Esophagus mucosa (tissue), 1 donor: ENCODE measurements around the gene SPINK13. TPM values are rescaled to one million over a fixed set of nuclear protein-coding genes. Genes with fewer than 3 reads are reported as not detected.
A peak's percentile ranks its signal among the peaks of the same experiment; 100 is the strongest.
"Not testable (repeated sequence)": the region's sequence is repeated elsewhere in the genome, so short reads cannot be mapped to it uniquely, and the experiment has no call there.

Experiments
- ATAC-seq: fragments of 200-7000 bp; cut with Tn5 transposase; one replicate; pipeline ENCODE4 v1.9.1; 2020
- total RNA-seq: library from RNA; stranded (reverse); gene quantifications from one replicate; pipeline ENCODE4 v1.2.4, GENCODE V29; 2023
- donor health status: DM: yes; HTN: yes; CAD: no.

The SPINK13 gene
- total RNA-seq = not detected

- ATAC-seq = peak; percentile 79
Measured at GRCh38 chr5:148268566-148268965, at the start of gene SPINK13. TSS of gene SPINK13 (plus strand) at chr5:148268794. CDS start at chr5:148270073, 1,279 bp downstream.

DNA sequence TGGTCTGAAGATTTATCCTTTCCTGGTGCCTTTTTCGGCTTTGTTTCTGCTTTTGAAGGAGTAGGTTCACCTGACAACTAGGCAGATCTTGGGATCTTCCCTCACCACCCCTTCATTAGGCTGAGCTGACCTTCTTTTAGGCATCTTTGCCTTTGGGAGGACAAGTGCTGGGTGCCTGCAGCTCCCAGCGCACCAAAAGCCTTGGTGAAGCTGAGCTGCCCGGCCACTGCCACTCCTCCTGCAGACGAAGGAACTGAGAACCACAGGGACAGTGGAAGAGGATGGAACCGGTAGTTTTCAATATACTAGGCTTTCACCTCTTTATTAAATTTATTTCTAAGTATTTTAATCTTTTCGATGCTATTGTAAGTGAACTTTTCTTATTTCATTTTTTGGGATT lies 47.1 kb upstream of the SPINK13 start:
- ATAC-seq = no peak

DNA sequence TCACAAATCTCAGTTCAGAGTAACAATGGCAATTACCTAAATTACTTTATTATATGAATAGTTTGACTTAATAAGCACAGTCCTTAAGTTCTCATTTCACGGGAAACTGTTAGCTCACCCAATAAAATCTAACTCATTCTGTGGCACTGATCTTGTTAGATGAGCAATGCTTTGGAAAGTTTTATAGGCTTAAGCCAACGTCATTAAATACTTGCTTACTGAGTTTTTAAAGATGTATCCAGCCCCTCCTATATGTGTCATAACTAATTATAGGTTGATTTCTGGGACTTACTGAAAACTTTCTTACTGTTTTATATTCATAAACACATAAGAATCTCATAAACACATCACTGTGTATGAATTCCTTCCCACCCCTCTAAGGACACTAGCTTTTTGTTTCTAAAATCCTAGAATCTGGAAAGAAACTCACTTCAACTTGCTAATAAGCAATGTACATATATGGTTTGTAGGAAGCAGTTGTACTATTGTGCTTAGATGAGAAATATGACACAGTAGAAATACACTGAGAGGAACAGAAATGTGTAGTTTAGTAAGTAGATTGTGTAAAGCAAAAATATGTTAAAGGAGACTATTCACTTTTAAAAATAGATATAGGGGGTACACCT lies 44.4 kb upstream of the SPINK13 start:
- peak; percentile 70 for ATAC-seq

- ATAC-seq = no peak
Measured at GRCh38 chr5:148228392-148228984, 40.1 kb upstream of the SPINK13 start.

GRCh38 chr5:148229840-148230239 lies 38.8 kb upstream of the SPINK13 start:
- no peak for ATAC-seq

DNA sequence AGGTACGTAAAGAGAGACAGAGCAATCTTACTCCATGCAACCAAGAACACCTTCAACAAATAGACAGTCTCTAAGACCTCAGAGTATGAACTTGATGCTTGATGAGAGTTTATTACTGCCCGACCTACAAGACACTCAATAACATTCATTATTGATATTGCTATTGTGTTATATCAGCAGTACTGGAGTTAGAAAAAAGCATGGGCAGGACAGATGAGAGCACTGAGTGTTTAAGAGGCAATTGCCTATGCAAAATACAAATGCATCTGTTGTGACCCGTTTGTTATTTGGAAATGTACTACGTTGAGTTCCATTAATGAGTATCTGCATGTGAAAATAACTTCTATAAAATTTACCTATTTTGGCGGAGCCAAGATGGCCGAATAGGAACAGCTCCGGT lies 38.4 kb upstream of the SPINK13 start:
- no peak for ATAC-seq

GRCh38 chr5:148237785-148238417 lies 30.7 kb upstream of the SPINK13 start:
- ATAC-seq = no peak

- no peak for ATAC-seq
Measured at GRCh38 chr5:148238418-148238794, 30.2 kb upstream of the SPINK13 start, which contains the start of gene MARCOL. TSS of gene MARCOL (plus strand) at chr5:148238525. CDS start at chr5:148238598, 73 bp downstream.

DNA sequence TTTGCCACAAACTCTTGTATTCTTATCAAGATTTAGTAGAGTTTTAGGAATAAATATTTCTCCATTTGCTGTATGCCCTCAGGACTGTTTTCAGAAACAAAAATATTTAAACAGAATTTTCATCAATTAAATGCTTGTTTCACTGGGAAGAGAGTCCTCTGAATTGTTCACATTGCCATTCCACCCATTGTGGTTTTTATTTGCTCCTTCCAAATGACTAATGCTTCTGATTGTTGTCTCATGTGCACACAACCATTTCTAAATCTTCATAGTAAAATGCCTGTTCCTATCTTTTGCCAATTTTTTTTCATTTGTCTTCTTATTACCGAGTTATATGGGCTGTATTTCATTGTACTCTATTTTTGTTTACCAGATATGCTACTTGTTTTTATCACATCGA lies 19.7 kb upstream of the SPINK13 start:
- no peak for ATAC-seq

DNA sequence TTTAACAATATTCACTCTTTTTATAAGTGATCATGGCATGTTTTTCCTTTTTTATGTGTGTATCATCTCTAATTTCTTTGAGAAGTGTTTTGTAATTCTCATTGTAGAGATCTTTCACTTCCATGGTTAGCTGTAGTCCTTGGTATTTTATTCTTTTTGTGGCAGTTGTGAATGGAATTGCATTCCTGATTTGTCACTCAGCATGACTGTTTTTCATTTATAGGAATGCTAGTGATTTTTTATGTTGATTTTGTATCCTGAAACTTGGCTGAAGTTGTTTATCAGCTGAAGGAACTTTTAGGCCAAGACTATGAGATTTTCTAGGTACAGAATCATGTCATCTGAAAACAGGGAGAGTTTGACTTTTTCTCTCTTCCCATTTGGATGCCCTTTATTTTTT lies 13.1 kb upstream of the SPINK13 start:
- no peak for ATAC-seq

GRCh38 chr5:148259288-148259687 lies 9.3 kb upstream of the SPINK13 start:
- ATAC-seq = no peak

DNA sequence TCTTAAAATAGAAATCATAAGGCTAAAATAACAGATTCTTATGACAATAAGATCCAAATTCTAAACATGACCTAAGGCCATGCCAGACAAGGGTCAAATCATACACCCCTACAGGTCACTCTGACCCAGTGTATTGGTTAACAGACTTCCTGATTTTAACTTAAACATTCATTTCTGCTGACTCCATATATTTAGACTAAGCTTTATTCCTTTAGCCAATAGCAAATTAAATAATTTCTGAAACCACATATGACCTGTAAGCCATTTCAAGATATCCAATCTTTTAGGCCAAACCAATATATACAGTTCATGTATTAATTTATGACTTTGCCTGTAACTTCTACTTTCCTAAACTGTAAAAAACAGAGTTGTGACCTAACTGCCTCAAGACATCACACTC lies 7.4 kb upstream of the SPINK13 start:
- ATAC-seq = no peak

DNA sequence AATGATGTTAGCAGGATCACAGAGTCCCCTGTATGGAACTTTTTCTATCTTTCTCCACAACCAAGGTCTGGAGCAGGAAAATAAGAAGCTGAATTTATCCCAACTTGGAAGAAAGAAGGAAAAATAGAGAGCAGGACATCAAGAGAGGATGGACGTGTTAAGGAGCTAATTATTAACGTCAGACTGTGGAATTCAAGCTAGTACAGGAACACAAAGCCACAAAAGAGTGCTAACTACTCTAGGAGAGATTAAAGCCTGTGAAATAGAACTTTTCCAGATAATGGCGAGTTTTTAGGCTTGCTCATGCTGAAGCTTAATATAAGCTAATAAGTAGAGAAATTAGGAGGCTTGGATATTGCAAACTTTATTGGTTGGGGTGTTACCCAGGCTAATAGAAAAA lies 632 bp upstream of the SPINK13 start:
- ATAC-seq = no peak

DNA sequence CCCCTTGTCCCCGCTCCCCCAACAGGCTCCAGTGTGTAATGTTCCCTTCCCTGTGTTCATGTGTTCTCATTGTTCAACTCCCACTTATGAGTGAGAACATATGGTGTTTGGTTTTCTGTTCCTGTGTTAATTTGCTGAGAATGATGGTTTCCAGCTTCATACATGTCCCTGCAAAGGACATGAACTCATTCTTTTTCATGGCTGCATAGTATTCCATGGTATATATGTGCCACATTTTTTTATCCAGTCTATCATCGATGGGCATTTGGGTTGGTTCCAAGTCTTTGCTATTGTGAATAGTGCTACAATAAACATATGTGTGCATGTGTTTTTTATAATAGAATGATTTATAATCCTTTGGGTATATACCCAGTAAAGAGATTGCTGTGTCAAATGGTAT lies 6.5 kb downstream of the SPINK13 start:
- ATAC-seq = not testable (repeated sequence)

GRCh38 chr5:148280893-148281292 lies 12.3 kb downstream of the SPINK13 start:
- ATAC-seq = not testable (repeated sequence)

DNA sequence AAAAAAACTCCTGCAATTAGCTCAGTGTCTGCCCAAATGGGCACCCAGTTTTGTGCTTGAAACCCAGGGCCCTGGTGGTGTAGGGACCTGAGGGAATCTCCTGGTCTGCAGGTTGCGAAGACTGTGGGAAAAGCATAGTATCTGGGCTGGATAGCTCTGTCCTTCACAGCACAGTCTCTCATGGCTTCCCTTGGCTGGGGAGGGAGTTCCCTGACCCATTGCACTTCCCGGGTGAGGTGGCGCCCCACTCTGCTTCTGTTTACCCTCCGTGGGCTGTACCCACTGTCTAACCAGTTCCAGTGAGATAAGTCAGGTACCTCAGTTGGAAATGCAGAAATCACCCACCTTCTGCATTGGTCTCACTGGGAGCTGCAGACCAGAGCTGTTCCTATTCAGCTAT lies 12.7 kb downstream of the SPINK13 start:
- not testable (repeated sequence) for ATAC-seq

DNA sequence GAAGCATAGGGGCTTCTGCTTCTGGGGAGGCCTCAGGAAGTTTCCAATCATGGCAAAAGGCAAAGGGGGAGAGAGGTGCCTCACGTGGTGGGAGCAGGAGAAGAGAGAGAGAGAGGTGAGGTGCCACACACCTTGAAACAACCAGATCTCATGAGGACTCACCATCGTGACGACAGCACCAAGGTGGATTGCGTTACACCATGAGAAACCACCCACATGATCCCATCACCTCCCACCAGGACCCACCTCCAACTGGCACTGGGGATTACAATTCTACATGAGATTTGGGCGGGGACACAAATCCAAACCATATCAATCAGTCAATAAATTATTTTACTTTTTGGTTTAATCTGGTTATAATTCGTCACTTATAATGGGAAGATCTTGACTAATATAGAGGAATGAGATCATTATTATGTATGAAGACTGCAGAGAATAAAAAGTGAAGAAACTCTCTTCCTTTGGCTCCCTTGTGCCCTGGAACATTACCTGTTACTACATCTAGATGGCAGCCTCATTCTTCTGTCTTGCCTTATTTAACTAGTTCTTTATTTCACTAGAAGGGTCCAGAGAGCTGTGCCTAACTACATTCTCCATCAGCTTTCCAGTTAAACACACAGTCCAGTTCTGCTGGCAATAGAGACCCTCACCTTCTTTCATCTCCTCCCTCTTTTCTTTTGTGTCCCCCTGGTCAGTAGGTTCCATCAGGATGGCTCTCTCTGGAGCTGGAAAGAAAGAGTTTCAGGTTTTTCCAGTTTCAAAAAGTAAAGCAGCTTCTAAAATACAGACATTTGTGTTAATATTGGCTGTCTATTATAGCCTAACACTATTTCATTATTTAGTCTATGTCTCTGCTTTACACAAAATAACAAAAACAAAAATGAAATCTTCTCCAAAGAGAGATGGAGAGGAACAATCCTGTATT lies 21.9 kb downstream of the SPINK13 start:
- peak; percentile 57 for ATAC-seq

- no peak for ATAC-seq
Measured at GRCh38 chr5:148297731-148298130, 29.1 kb downstream of the SPINK13 start.

DNA sequence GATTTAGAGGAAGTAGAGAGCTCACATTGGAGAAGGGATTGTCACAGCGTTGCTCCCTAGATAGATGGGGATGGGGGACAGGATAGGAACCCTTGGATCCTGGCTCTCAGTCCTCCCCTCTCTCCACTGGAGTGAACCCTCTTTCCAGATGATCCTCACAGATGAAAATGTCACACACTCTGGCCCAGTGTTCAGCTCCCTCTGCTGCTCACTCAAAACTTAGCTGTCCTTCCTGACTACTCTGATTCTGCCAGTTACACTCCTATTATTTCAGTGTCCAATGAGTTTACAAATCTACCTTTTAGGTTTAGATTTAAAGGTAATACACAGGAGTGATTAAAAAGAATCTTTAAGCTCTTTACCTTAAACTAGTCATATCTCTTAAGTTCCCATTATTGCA lies 37.9 kb downstream of the SPINK13 start:
- no peak for ATAC-seq

DNA sequence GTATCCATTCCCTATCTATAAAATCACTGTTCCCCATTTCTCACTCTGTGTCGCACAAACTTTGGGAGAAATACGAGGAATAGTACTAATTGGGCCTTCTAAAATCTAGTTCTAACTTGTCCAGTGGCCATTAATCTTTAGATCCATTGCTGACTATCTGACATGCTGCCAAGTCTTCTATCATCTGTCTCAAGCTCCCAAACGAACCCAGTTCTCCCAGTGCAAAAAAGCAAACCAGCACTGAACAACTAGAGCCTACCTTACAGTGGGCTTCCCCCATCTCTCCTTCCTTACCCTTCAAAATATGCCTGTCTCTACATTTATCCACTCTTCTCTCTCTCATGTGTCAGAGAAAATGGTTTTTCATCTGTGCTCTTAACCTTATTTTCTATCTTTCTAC lies 40.4 kb downstream of the SPINK13 start:
- peak; percentile 17 for ATAC-seq

- peak; percentile 73 for ATAC-seq
Measured at GRCh38 chr5:148309746-148310145, 41.2 kb downstream of the SPINK13 start.

DNA sequence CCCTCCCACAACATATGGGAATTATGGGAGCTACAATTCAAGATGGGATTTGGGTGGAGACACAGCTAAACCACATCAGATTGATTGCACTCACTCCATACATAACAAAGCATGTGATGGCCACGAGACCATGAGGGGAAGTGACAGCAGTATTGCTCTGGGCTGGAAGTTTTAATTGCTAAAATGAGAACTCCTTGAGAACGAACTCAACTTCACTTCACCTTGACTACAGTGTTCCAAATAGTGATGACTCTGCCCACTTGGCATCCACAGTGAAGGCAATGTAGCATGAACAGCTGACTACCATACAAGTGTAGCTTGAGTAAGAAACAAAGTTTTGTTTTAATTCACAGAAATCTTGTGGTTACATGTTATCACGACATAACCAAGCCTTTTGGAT lies 42.9 kb downstream of the SPINK13 start:
- peak; percentile 22 for ATAC-seq

DNA sequence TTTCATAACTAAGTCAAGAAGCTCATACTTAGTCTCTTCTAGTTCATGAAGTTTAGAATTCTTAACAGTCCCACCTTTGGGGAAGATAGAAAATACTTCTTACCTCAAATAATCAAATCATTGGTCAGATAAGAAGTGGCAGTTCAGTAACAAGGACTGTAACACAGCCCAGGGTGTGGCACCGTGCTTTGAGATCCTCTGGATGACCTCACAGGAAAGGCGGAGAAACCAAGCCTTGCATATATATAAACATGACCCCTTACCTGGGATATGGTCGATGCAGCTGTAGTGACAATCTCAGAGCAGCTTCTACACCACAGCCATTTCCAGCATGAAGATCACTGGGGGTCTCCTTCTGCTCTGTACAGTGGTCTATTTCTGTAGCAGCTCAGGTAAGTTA lies 43.6 kb downstream of the SPINK13 start, which contains the start of gene SPINK7:
Gene SPINK7 (plus strand): TSS at position 271 of the 400 bp plus-strand sequence. CDS start 61 bp downstream, at position 332.
- ATAC-seq = peak; percentile 55
